Ishikawa (cell line): Measurements from ENCODE around the gene NCDN.

Source experiments
- CEBPB ChIP-seq: IDR thresholded peaks from 2 replicates; pipeline ENCODE4 v1.6.1; 2012
- CREB1 ChIP-seq: IDR thresholded peaks from 2 replicates; pipeline ENCODE4 v1.6.1; 2012; ENCODE audit warnings: low read depth
- EGR1 ChIP-seq: IDR thresholded peaks from 2 replicates; pipeline ENCODE4 v1.6.1; 2012
- EP300 ChIP-seq: IDR thresholded peaks from 2 replicates; pipeline ENCODE4 v1.6.1; 2012; ENCODE audit warnings: borderline replicate concordance
- FOXM1 ChIP-seq: IDR thresholded peaks from 2 replicates; pipeline ENCODE4 v1.6.1; 2012; ENCODE audit warnings: low read depth, borderline replicate concordance
- RAD21 ChIP-seq: IDR thresholded peaks from 2 replicates; pipeline ENCODE4 v1.6.1; 2012; ENCODE audit warnings: low read depth
- TAF1 ChIP-seq: IDR thresholded peaks from 2 replicates; pipeline ENCODE4 v1.6.1; 2012; ENCODE audit warnings: low read depth, mild to moderate bottlenecking
- TCF12 ChIP-seq: IDR thresholded peaks from 2 replicates; pipeline ENCODE4 v1.6.1; 2012; ENCODE audit warnings: low read depth
- TEAD4 ChIP-seq: IDR thresholded peaks from 2 replicates; pipeline ENCODE4 v1.6.1; 2012
- YY1 ChIP-seq: IDR thresholded peaks from 2 replicates; pipeline ENCODE4 v1.6.1; 2012; ENCODE audit warnings: low read depth
- TF ChIP-seq, protein P1 (sequence below): IDR thresholded peaks from 2 replicates; pipeline ENCODE4 v1.6.1; 2012; ENCODE audit warnings: low read depth, mild to moderate bottlenecking
- TF ChIP-seq, protein P2 (sequence below): IDR thresholded peaks from 2 replicates; pipeline ENCODE4 v1.6.1; 2012

DNA sequence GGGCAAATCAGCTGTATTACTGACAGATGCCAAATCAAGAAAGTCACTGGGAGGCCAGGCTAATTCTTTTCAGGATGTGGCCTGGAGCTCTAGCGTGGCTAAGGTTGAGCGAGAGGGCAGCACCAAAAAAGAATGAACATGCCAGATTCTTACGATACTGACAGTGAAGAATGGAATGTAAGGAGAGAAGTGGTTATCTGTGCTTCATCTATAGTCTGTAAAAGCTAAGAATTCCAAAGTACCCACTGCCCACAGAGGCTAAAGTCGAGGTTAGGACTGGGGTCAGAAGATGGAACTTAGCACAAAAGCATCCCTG, 48.2 kb downstream of the NCDN start:
- TF ChIP-seq TCF12 (no peak), TAF1 (no peak), CEBPB (no peak), FOXM1 (no peak), EGR1 (no peak), EP300 (no peak), RAD21 (no peak), YY1 (no peak), TEAD4 (no peak), CREB1 (no peak)
- TF ChIP-seq, protein P1, sequence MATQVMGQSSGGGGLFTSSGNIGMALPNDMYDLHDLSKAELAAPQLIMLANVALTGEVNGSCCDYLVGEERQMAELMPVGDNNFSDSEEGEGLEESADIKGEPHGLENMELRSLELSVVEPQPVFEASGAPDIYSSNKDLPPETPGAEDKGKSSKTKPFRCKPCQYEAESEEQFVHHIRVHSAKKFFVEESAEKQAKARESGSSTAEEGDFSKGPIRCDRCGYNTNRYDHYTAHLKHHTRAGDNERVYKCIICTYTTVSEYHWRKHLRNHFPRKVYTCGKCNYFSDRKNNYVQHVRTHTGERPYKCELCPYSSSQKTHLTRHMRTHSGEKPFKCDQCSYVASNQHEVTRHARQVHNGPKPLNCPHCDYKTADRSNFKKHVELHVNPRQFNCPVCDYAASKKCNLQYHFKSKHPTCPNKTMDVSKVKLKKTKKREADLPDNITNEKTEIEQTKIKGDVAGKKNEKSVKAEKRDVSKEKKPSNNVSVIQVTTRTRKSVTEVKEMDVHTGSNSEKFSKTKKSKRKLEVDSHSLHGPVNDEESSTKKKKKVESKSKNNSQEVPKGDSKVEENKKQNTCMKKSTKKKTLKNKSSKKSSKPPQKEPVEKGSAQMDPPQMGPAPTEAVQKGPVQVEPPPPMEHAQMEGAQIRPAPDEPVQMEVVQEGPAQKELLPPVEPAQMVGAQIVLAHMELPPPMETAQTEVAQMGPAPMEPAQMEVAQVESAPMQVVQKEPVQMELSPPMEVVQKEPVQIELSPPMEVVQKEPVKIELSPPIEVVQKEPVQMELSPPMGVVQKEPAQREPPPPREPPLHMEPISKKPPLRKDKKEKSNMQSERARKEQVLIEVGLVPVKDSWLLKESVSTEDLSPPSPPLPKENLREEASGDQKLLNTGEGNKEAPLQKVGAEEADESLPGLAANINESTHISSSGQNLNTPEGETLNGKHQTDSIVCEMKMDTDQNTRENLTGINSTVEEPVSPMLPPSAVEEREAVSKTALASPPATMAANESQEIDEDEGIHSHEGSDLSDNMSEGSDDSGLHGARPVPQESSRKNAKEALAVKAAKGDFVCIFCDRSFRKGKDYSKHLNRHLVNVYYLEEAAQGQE: no peak
- TF ChIP-seq, protein P2, sequence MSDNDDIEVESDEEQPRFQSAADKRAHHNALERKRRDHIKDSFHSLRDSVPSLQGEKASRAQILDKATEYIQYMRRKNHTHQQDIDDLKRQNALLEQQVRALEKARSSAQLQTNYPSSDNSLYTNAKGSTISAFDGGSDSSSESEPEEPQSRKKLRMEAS: no peak
